Measurements from ENCODE around the gene AWAT2. TPM values are rescaled to one million over a fixed set of nuclear protein-coding genes. Genes with fewer than 3 reads are reported as not detected.

Gene AWAT2
- total RNA-seq, 1 donor from 2014 or later, result not detected

- H3K4me1 ChIP-seq, result no peaks in the 10 kb centered on the region
- intact Hi-C loops (cut with DNase I), result no loop called here
- peak in 1 of 2 donors; percentile 58 for DNase-seq (ENCODE audit: extremely low spot score in 2 of 2)
- no peak overlapping the region for H3K4me3 ChIP-seq
- H3K27me3 ChIP-seq, result no peaks in the 10 kb centered on the region
- H3K36me3 ChIP-seq, result no peaks in the 10 kb centered on the region
- H3K9me3 ChIP-seq, result no peaks in the 10 kb centered on the region
- no peak overlapping the region for H3K27ac ChIP-seq
- no peak for TF ChIP-seq POLR2A (IDR thresholded peaks at IDR 0.05)
- no peak for TF ChIP-seq CTCF (IDR thresholded peaks at IDR 0.05)
- TF ChIP-seq POLR2AphosphoS5 (IDR thresholded peaks at IDR 0.05; ENCODE audit: insufficient read depth in 1 of 2, low read depth in 1 of 2), result no peak
Observed at GRCh38 chrX:70033348-70034051, 16.2 kb downstream of the AWAT2 start.

DNA sequence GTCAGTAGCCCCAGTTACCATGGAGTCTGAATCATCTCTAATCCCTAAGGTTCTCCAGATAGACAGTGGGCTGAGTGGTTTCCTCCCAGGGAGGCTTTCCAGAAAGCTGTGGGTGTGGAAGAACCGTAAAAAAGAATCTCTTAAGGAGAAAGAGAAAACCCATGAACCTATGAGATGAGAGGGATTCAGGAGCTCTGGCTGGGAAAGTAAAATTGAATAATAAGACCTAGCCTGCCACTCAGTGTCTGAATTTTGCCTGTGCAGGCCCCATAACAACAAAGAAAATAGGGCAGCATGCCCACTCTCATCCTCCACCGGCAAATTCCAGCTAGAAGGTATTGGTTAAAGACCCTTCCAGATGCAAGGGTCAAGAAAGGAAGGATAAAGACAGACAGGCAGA, 16.9 kb downstream of the AWAT2 start:
- Histone ChIP-seq H3K4me1 (no peaks in the 10 kb centered on the region), H3K36me3 (no peaks in the 10 kb centered on the region), H3K4me3 (no peak overlapping the region), H3K27ac (no peak overlapping the region), H3K9me3 (no peaks in the 10 kb centered on the region), H3K27me3 (no peaks in the 10 kb centered on the region)
- peak in 1 of 2 donors; percentile 49 for DNase-seq (ENCODE audit: extremely low spot score in 2 of 2)
- TF ChIP-seq CTCF (IDR thresholded peaks at IDR 0.05) (no peak), POLR2A (IDR thresholded peaks at IDR 0.05) (no peak)
- intact Hi-C loops (cut with DNase I), result no loop called here

GRCh38 chrX:70030301-70030767, 19.4 kb downstream of the AWAT2 start:
- no peak for TF ChIP-seq POLR2A (IDR thresholded peaks at IDR 0.05)
- TF ChIP-seq POLR2AphosphoS5 (IDR thresholded peaks at IDR 0.05; ENCODE audit: insufficient read depth in 1 of 2, low read depth in 1 of 2), result no peak
- TF ChIP-seq CTCF (IDR thresholded peaks at IDR 0.05), result peak in 2 of 3 experiments; percentile 40 to 50
- H3K27ac ChIP-seq, result no peak overlapping the region
- no peaks in the 10 kb centered on the region for H3K27me3 ChIP-seq
- no peak overlapping the region for H3K4me3 ChIP-seq
- H3K9me3 ChIP-seq, result no peaks in the 10 kb centered on the region
- DNase-seq (ENCODE audit: extremely low spot score in 2 of 2), result peak in 1 of 2 donors; percentile 54
- H3K4me1 ChIP-seq, result no peaks in the 10 kb centered on the region
- intact Hi-C loops (cut with DNase I), result no loop called here
- no peaks in the 10 kb centered on the region for H3K36me3 ChIP-seq

DNA sequence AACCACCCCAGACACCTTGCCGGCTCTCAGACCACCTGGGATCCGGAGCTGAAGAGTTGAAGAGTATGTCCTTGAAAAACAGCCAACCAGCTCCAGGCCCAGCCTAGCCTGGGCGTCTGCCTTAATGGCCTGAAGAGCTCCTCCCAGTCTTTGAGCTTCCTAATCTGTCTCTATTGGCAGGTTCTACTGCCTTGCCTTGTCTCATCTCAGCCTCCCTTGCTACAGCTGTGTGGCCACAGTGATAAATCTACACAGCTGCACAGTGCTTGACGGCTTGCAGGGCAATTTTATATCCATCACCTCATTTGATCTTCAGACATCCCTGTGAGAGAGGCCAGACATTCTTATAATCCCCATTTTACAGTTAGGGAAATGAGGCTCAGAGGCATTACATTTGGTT, 19.9 kb downstream of the AWAT2 start:
- no peaks in the 10 kb centered on the region for H3K9me3 ChIP-seq
- intact Hi-C loops (cut with DNase I), result no loop called here
- no peaks in the 10 kb centered on the region for H3K27me3 ChIP-seq
- H3K36me3 ChIP-seq, result no peaks in the 10 kb centered on the region
- peak in 1 of 2 donors; percentile 62 for DNase-seq (ENCODE audit: extremely low spot score in 2 of 2)
- no peak overlapping the region for H3K4me3 ChIP-seq
- no peak overlapping the region for H3K27ac ChIP-seq
- no peaks in the 10 kb centered on the region for H3K4me1 ChIP-seq
- TF ChIP-seq POLR2AphosphoS5 (IDR thresholded peaks at IDR 0.05; ENCODE audit: insufficient read depth in 1 of 2, low read depth in 1 of 2) (no peak), CTCF (IDR thresholded peaks at IDR 0.05) (no peak), POLR2A (IDR thresholded peaks at IDR 0.05) (no peak)

DNA sequence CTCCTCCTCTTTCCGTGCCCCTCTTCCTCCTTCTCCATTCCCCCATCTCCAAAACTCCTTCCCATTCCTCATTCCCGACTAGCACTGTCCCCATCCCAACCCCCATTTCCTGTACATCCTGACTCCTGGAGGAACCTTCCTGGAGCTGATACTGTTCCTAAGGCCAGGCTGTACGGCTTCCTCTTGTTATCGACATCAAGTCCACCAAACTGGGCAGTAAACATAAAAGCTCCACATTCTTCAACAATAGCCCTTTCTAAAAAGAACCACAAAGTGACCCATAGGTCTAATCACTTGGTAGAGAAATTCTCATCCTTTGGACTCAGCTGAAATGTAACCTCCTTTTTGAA, 22.9 kb downstream of the AWAT2 start:
- TF ChIP-seq POLR2A (IDR thresholded peaks at IDR 0.05), result no peak
- no peak for TF ChIP-seq POLR2AphosphoS5 (IDR thresholded peaks at IDR 0.05; ENCODE audit: insufficient read depth in 1 of 2, low read depth in 1 of 2)
- no peak for TF ChIP-seq CTCF (IDR thresholded peaks at IDR 0.05)
- Histone ChIP-seq H3K9me3 (no peaks in the 10 kb centered on the region), H3K4me3 (no peak overlapping the region), H3K27me3 (no peaks in the 10 kb centered on the region), H3K36me3 (no peaks in the 10 kb centered on the region), H3K4me1 (no peaks in the 10 kb centered on the region), H3K27ac (no peak overlapping the region)
- intact Hi-C loops (cut with DNase I), result no loop called here
- no peak for DNase-seq (ENCODE audit: extremely low spot score in 2 of 2)
